IPS DF 4.7 (cell line): Measurements from ENCODE around the gene ULK1.

Experiments
- DNase-seq: peaks from one replicate; pipeline ENCODE4 v3.0.0-alpha.2; 2013; ENCODE audit warnings: low spot score; ENCODE audit errors: extremely low read depth

Gene ULK1

DNA sequence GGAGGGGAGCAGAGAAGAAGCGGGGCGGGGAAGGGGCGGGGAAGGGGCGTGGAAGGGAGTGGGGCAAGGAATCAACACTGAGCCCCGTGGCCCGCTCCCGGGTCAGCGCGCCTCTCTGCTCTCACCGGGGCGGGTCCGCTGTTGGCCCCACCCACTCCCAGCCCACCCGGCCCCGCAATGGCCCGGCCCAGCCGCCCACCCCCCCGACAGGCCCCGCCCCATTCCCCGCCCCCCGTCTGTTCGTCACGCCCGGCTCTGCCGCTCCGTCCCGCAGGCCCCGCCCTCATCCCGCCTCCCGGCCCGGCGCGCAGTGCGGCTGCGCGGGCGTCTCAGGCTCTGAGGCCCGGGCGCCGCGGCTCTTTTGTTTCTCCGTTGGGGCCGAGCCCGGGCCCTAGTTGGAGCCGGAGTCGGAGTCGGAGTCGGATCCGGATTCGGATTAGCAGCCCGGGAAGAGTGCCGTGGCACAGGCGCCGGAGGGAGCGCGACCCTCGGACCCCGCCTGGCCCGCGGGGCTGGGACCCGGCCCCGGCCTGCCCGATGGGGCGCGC is at the start of gene ULK1:
Gene ULK1 (plus strand): TSS at position 310 of the 548 bp plus-strand sequence. CDS start 380 bp downstream, outside the sequence.
- no peak for DNase-seq

DNA sequence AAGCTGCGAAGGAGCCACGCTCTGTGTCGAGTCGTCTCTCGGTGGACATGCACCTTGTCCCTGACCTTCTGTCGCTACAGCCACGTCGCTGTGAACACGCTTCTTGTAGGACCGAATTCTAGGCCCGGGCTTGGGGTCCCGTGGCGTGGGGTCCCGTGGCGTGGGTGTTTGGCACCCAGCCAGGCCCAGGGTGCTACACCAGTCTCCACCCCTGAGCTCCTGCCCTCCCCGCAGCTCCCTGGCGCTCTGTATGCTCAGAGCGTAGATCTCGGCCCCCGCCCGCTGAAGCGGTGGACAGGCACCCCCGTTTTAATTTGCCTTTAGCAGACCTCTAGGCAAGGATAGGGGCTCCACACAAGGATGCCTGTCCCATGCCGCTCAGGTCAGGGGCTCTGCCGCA is 49.8 kb upstream of the ULK1 start:
- no peak for DNase-seq

DNA sequence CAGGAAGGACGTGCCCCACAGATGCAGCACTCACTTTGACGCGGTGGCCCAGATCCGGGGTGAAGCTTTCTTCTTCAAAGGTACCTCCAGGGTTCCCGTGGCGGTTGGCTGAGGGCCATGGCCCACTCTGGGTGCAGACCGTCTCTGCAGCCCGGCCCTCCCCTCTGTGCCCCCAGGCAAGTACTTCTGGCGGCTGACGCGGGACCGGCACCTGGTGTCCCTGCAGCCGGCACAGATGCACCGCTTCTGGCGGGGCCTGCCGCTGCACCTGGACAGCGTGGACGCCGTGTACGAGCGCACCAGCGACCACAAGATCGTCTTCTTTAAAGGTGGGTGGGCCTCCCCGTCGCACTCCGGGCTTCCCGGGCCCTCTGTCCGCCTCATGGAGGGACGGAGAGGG is 49.3 kb upstream of the ULK1 start:
- no peak for DNase-seq

DNA sequence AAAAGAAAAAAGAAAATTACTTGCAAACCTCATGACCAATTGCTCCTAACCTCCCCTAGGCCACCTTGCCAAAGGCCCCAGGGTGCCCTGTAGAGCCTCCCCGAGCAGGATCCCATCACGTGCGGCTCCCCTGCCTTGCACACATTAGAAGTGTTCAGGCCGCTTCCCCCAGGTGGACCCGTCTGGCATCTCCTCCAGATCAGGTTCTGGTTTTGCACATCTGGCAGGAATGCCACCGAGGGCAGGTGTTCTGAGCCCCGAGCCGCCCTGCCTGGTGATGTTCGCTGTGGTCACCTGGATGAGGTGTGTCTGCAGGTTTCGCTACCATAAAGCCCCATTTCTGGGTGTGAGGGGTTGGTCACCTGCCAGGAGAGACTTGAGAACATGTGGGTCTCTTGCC is 47.0 kb upstream of the ULK1 start:
- no peak for DNase-seq

DNA sequence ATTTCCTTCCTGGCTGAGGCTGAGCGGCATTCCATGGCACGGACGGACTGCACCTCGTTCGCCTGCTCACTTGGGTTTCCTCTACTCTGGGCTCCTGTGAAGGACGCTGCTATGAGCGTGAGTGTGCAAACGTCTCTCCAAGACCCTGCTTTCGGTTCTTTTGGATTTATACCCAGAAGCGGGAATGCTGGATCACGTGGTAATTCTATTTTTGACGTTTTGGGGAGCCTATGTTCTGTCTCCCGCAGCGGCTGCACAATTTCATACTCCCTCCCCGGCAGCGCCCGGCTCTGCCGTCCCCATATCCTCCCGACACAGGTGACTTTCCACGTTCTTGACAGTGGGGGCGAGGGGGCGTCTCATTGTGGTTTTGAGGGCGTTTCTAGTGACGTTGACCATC is 45.7 kb upstream of the ULK1 start:
- DNase-seq, result no peak

DNA sequence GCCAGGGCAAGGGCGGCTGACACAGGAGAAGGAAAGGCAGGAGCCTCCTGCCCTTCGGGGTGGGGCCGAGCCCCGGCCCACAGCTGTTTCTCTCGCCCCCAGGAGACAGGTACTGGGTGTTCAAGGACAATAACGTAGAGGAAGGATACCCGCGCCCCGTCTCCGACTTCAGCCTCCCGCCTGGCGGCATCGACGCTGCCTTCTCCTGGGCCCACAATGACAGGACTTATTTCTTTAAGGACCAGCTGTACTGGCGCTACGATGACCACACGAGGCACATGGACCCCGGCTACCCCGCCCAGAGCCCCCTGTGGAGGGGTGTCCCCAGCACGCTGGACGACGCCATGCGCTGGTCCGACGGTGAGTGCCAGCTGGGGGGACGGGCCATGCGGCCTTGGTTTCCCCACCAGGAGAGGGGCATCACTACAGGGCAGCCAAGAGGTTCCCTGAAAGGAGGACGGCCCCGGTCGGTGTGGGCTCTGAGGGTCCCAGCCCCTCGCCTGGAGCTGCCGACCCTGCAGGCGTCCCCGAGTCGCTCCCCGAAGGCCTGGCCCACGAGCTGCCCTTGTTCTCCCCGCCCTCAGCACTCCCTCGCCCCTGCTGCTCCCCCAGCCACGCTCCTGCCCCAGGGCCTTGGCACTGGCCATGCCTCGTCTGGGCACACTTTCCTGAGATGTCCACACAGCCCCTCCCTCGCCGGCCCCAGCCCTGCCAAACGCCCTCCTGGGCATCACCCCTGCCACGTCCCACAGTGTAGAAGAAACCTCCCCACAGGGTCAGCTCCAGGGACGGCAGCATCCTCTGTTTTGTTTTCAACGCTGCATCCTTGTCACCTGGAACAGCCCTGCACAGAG is 44.5 kb upstream of the ULK1 start:
- DNase-seq, result no peak

DNA sequence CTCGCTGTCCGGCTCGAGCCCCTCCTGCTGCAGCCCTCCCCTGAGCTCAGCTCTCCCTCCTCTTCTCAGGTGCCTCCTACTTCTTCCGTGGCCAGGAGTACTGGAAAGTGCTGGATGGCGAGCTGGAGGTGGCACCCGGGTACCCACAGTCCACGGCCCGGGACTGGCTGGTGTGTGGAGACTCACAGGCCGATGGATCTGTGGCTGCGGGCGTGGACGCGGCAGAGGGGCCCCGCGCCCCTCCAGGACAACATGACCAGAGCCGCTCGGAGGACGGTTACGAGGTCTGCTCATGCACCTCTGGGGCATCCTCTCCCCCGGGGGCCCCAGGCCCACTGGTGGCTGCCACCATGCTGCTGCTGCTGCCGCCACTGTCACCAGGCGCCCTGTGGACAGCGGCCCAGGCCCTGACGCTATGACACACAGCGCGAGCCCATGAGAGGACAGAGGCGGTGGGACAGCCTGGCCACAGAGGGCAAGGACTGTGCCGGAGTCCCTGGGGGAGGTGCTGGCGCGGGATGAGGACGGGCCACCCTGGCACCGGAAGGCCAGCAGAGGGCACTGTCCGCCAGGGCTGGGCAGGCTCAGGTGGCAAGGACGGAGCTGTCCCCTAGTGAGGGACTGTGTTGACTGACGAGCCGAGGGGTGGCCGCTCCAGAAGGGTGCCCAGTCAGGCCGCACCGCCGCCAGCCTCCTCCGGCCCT is 43.4 kb upstream of the ULK1 start:
- no peak for DNase-seq

DNA sequence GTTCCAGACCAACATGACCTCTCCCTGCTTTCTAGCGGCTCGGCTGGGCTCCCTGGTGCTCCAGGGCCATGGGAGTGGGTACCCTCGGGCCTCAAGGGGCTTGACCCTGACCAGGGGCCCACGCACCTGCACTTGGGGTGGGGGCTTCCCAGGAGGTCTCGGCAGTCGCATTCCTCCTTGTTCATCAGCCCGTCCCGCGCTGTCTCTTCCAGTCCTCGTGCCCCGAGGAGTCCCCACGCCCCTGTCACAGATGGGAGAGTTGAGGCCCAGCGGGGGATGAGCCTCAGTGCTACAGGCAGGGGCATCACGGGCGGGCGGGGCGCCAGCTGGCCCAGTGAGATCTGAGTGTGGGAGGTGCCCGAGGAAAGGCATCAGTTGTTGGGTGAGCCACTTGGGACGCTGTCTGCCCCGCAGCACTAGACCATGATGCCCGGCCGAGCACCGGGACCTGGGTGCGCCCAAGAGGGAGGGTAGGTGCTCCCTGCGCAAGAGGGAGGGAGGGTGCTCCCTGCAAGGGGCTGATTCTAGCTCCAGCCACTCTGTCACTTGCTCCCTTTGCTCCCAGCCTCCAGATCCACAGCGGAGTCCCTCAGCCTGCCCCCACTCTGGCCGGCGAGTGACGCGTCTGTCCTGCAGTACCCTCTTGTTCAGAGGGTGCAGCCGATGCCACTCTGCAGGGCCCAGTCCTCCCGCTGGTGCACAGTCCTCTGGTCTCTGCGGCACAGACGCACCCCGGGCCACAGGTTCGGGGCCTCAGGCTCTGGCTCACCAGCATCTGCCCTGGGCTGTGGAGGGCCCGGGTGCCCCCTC is 42.5 kb upstream of the ULK1 start:
- DNase-seq, result no peak

DNA sequence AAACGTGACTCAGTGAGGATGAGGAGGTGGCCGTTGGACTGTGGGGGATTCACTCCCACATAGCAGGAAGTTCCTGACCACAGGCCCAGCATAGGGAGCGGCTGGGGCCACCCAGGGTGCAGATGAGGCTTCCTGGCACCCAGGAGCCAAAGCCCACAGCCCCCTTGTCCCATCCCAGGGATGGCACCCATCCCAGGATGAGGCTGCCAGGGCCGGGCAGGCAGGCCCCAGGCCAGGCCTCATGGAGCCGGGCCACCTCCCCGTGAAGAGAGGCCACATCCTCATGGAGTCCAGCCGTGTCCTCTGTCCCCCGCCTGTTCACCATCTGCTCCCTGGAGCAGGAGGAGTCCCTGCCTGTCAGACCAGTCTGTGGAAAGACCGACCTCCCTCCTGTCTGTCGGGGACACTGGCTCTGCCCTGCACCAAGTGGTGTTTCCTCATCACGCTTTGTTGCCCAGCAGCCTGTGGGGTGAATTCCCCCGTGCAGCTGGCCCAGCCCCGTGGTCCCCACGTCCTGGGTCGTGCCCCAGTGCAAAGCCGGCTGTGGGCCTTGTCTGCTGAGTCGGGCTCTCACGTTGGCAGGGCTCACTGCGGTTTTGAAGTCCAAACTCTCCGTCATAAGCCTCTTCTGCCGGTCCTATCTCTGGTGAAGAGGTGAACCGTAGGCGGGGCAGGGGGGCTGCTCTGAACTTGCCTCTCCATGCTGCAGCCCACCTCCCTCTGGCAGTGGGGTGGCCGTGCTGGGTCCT is 41.7 kb upstream of the ULK1 start:
- DNase-seq, result no peak

DNA sequence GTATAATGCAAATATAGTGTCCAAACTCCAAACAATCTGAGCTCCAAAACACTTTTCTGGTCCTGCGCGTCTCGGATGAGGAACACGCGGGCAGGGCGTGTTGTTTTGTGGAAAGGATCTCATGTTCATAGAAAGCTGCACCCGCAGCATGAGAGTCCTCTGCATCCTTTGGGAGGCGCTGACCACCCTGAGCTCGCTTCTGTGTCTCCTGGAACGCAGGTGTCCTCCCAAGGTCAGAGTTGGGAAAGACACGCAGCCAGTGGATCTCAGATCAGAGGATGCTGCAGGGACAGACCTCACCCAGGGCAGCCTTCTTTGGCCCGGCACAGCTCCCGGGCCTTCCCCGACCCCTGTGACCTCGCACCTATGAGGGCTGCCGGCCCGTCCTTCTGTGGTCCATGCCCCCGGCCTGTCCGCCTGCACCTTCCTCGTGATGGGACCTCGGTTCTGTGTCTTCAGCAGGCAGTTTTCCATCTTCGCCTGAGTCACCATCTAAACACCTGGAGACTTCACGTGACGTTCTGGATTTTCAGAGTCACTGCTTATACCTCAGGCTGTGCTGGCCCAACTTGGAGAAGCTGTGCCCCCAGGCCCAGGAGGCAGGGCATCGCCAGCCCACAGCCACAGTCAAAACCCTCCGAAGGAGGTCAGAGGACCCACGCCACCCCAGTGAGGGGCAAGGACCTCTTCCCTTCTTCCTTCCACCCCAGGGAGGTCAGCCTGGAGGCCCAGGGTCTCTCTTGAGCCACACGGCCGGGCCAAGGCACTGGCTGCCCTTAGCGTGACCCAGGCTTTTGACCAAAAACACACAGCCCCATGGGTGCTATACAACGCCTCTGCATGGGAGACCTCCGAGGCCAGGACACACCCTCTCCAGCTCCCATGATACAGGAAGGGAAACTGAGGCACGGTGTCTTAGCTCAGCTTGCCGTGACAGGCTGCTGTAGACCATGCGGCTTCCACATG is 40.3 kb upstream of the ULK1 start:
- DNase-seq, result no peak

DNA sequence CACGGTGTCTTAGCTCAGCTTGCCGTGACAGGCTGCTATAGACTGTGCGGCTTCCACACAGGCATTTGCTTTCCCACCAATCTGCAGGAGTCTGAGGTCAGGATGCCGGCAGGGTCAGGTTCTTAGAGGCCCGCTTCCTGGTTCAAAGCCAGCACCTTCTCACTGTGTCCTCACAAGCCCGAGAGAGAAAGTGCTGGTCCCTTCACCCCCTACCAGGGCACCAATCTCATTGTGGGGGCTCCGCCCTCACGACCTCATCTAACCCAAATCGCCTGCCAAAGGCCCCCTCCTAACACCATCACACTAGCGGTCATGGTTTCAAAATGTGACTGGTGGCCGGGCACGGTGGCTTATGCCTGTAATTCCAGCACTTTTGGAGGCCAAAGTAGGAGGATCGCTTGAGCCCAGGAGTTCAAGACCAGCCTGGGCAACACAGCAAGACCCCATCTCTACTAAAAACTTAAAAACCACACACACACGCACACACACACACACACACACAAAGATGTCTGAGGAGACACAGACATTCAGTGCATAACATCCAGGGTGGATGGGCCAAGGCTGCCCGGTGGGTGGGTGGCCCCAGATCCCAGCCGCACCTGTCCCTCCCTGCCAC is 39.5 kb upstream of the ULK1 start:
- no peak for DNase-seq

DNA sequence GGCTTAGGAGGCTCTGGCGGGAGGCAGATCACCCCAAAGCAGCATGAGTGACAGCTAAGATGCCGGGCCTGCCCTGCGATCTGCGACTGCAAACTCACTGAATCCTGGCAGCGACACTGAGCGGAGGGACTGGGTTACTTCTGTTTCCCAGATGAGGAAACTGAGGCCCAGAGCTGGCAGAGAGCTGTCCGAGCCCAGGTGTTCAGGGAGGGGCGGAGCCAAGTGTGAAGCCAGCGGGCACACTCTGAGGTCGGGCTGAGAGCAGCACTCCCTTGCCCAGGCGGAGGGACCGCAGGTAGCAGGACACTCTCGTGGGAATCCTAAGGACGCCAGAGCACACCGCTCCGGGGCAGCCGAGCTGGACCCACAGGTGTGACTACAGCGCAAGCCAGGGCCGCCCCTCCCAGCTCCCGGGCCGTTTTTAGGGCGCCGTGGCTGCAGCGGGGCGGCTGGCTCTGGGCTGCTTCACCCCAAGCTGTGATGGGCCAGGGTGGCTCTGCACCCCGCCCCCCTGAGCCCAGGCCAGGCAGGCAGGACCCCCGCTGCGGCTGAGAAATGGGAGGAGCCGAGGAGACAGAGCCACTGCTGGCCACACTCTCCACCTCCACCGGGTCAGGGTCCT is 38.8 kb upstream of the ULK1 start:
- no peak for DNase-seq

DNA sequence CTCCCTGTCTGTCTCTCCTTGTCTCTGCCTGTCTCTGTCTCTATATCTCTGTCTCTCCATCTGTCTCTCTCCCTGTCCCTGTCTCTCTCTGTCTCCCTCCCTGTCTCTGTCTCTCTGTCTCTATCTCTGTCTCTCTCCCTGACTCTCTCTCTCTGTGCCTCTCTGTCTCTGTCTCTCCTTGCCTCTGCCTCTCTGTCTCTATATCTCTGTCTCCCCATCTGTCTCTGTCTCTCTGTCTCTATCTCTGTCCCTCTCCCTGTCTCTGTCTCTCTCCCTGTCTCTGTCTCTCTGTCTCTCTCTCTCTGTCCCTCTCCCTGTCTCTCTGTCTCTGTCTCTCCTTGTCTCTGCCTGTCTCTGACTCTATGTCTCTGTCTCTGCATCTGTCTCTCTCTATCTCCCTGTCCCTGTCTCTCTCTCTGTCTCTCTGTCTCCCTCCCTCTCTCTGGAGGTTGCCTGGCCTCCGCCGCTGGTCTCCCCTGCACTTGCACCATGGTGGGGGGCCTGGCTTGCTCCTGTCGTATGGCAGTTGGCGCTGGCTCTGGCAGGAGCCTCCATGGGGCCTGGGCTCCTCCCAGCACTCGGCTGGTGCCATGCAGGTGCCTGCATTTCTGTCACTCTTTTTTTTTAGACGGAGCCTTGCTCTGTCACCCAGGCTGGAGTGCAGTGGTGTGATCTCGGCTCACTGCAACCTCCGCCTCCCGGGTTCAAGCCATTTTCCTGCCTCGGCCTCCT is 37.9 kb upstream of the ULK1 start:
- DNase-seq, result no peak

DNA sequence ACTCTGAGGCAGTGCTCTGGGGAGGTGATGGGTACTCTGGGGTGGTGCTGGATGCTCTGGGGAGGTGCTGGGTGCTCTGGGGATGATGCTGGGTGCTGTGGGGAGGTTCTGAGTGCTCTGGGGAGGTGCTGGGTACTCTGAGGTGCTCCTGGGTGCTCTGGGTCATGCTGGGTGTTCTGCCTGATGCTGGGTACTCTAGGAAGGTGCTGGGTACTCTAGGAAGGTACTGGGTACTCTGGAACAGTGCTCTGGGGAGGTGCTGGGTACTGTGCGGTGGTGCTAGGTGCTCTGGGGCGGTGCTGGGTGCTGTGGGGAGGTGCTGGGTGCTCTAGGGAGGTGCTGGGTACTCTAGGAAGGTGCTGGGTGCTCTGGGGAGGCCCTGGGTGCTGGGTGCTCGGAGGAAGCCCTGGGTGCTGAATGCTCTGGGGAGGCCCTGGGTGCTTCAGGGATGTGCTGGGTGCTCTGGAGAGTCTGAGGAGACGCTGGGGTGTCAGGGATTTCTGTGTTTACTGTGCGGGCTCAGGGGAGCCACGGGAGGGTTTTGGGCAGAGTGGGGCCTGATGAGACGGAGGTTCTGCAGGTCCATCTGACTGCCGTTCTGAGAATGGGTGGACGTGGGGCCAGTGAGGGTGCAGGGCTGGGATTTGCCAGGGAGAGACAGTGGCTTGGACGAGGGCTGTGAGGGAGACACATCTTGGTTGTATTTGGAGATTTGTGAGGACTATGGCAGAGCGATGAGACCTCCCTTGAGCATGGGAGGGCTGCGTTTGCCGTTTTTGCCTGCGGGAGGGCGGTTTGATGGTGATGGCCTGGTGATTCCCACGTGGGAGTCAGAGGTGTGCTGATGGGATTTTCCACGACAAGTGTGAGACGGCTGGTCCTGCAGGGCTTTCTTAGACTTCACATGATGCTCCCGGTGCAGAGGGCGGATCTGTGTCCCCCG is 36.2 kb upstream of the ULK1 start:
- no peak for DNase-seq

DNA sequence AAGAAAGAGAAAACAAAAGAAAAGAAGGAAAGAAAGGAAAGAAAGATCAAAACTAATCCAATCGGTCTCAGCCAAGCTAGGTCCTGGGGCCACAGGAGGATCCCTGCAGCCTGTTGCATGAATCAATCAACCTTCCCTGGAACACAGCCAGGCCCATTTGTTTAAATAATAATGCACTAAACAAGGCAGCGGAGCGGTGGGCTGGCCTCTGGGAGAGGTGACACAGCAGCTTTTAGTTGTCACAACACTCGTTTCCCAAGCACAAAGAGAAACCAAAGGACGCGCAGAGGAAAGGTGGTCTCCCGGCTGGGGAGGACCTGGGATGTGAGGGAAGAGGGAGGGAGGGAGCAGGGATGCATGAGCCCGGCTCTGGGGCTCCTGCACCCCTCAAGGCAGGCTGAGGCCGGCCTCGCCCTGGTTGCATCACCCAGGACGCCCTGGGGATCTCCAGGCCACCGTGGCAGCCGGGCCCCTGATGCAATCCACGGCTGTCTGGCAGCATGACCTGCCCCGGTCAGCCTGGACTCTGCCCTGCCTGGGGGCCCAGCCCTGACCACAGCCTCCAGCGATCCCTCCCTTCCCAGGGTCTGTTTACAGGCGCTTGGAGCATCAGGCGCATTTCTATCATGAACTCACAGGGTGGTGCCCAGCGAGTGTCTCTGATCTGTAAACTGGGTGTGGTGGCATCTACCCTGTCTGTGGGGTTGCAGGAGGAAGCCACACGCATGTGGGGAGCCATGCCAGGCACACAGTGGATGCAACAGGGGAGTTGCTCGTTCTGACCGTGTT is 33.8 kb upstream of the ULK1 start:
- DNase-seq, result peak; percentile 36
